ENCODE data around the gene GALNT8.

GALNT8 gene

DNA sequence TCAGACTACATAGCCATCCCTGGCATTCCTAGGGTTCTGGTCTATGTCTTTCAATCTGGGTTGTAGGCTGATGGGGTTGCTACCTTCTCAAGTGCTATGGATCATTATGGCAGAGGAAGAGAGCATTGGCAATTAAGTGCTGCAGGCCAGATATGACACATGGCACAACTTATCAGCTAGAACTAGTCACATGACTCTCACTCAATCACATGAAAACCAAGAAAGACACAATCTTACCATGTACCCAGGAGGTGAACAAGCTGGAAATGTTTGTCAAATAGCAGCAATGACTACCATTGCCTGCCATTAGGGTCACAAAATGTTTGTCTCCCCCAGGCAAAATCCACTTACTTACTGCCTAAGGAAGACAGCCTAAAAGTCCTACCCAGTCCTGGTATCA is 80.4 kb downstream of the GALNT8 start:
- no peak for TF ChIP-seq EZH2phosphoT487 (conservative IDR thresholded peaks at IDR 0.05; ENCODE audit: low read length)
- TF ChIP-seq, protein P1, sequence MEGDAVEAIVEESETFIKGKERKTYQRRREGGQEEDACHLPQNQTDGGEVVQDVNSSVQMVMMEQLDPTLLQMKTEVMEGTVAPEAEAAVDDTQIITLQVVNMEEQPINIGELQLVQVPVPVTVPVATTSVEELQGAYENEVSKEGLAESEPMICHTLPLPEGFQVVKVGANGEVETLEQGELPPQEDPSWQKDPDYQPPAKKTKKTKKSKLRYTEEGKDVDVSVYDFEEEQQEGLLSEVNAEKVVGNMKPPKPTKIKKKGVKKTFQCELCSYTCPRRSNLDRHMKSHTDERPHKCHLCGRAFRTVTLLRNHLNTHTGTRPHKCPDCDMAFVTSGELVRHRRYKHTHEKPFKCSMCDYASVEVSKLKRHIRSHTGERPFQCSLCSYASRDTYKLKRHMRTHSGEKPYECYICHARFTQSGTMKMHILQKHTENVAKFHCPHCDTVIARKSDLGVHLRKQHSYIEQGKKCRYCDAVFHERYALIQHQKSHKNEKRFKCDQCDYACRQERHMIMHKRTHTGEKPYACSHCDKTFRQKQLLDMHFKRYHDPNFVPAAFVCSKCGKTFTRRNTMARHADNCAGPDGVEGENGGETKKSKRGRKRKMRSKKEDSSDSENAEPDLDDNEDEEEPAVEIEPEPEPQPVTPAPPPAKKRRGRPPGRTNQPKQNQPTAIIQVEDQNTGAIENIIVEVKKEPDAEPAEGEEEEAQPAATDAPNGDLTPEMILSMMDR (IDR thresholded peaks at IDR 0.05; ENCODE audit: insufficient read depth, low read length, poor library complexity, severe bottlenecking): no peak
- no peaks in the 10 kb centered on the region for H3K79me2 ChIP-seq (ENCODE audit: insufficient read depth, low read length)
- H3K27me3 ChIP-seq (ENCODE audit: low read length): no peaks in the 10 kb centered on the region
- H3F3A ChIP-seq (ENCODE audit: insufficient read depth): no peaks in the 10 kb centered on the region
- no peaks in the 10 kb centered on the region for H3K9me2 ChIP-seq (replicated peaks; ENCODE audit: insufficient read depth, low read length)
- H3K4me2 ChIP-seq (ENCODE audit: low read depth, low read length, poor library complexity, severe bottlenecking): no peak overlapping the region
- no peaks in the 10 kb centered on the region for H3K9me3 ChIP-seq (ENCODE audit: insufficient read depth, low read length)
- H3K36me3 ChIP-seq (ENCODE audit: low read length): no peaks in the 10 kb centered on the region
- no peaks in the 10 kb centered on the region for H4K20me1 ChIP-seq (ENCODE audit: low read depth, low read length)
- H3K9ac ChIP-seq (ENCODE audit: low read length): no peak overlapping the region
- H3K27ac ChIP-seq (ENCODE audit: low read depth, low read length): no peak overlapping the region
- H3K4me3 ChIP-seq (ENCODE audit: insufficient read depth, low read length, poor library complexity, severe bottlenecking): no peak overlapping the region
- no peak overlapping the region for H2AFZ ChIP-seq (ENCODE audit: low read depth, low read length, severe bottlenecking)

DNA sequence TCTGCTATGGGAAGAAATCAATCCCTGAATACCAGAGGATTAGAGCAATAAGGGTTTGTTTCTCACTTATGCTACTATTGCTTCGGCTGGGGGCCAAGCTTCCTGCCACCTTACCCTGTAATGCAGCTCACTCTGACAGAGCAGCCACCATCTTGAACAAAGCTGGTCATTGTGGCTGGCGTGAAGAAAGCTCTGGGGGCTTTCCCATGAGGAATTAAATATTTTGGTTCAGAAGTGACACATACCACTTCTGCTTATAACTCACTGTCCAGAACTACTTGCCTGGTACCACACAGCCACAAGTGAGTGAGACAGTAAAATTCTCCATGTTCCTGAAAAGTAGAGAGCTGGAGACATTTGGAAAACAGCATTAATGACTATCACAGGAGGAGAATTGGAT is 82.6 kb downstream of the GALNT8 start:
- Histone ChIP-seq H3F3A (ENCODE audit: insufficient read depth) (no peaks in the 10 kb centered on the region), H4K20me1 (ENCODE audit: low read depth, low read length) (no peaks in the 10 kb centered on the region), H3K27me3 (ENCODE audit: low read length) (no peaks in the 10 kb centered on the region), H3K9me3 (ENCODE audit: insufficient read depth, low read length) (no peaks in the 10 kb centered on the region), H3K36me3 (ENCODE audit: low read length) (no peaks in the 10 kb centered on the region), H3K4me2 (ENCODE audit: low read depth, low read length, poor library complexity, severe bottlenecking) (no peak overlapping the region), H3K79me2 (ENCODE audit: insufficient read depth, low read length) (no peaks in the 10 kb centered on the region), H2AFZ (ENCODE audit: low read depth, low read length, severe bottlenecking) (no peak overlapping the region), H3K9me2 (replicated peaks; ENCODE audit: insufficient read depth, low read length) (no peaks in the 10 kb centered on the region), H3K9ac (ENCODE audit: low read length) (no peak overlapping the region), H3K27ac (ENCODE audit: low read depth, low read length) (no peak overlapping the region), H3K4me3 (ENCODE audit: insufficient read depth, low read length, poor library complexity, severe bottlenecking) (no peak overlapping the region)
- no peak for TF ChIP-seq EZH2phosphoT487 (conservative IDR thresholded peaks at IDR 0.05; ENCODE audit: low read length)
- TF ChIP-seq, protein P1 (IDR thresholded peaks at IDR 0.05; ENCODE audit: insufficient read depth, low read length, poor library complexity, severe bottlenecking): no peak

DNA sequence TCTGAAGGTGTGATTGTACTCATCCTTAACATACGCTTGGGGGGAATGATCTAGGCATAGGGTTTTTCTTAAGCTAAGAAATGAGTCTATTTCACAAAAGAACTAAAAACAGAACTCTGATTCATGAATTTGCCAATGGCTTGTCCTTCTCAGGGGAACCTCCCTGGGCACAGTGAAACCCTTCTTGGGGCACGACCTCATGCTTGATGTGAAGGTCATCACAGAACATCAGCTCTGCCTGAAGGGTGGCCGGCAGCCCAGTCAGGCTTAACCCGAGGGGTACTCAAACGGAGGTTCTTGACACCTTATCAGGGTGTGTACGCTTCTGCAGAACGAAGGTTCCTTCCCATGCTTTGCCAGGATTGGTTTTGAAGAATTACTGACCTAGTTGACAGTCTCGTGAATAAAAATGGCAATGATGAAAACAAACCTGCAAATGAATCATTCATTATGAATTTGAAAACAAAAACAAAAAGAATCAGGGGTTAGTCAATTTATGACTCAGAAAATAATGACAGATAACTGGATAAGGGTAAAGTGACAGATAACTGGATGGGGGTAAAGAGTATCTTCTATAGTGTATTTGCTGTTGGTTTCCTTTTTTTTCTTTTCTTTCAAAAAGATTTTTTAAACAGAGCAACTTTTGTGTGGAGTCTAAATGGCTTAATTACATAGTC is 86.4 kb downstream of the GALNT8 start:
- no peak overlapping the region for H3K9ac ChIP-seq (ENCODE audit: low read length)
- no peaks in the 10 kb centered on the region for H4K20me1 ChIP-seq (ENCODE audit: low read depth, low read length)
- H3K9me3 ChIP-seq (ENCODE audit: insufficient read depth, low read length): no peaks in the 10 kb centered on the region
- no peaks in the 10 kb centered on the region for H3K9me2 ChIP-seq (replicated peaks; ENCODE audit: insufficient read depth, low read length)
- H2AFZ ChIP-seq (ENCODE audit: low read depth, low read length, severe bottlenecking): no peak overlapping the region
- H3K36me3 ChIP-seq (ENCODE audit: low read length): no peaks in the 10 kb centered on the region
- H3K4me3 ChIP-seq (ENCODE audit: insufficient read depth, low read length, poor library complexity, severe bottlenecking): no peak overlapping the region
- no peaks in the 10 kb centered on the region for H3F3A ChIP-seq (ENCODE audit: insufficient read depth)
- TF ChIP-seq, protein P1 (IDR thresholded peaks at IDR 0.05; ENCODE audit: insufficient read depth, low read length, poor library complexity, severe bottlenecking): no peak
- no peak for TF ChIP-seq EZH2phosphoT487 (conservative IDR thresholded peaks at IDR 0.05; ENCODE audit: low read length)
- H3K27ac ChIP-seq (ENCODE audit: low read depth, low read length): no peak overlapping the region
- H3K79me2 ChIP-seq (ENCODE audit: insufficient read depth, low read length): no peaks in the 10 kb centered on the region
- no peaks in the 10 kb centered on the region for H3K27me3 ChIP-seq (ENCODE audit: low read length)
- no peak overlapping the region for H3K4me2 ChIP-seq (ENCODE audit: low read depth, low read length, poor library complexity, severe bottlenecking)

All from SU-DHL-6 (cell line).